Muscle of leg (tissue), 11 donors: ENCODE data around the gene GGNBP2. TPM values are rescaled to one million over a fixed set of nuclear protein-coding genes. Genes with fewer than 3 reads are reported as not detected.
"Not testable (repeated sequence)": the region's sequence is repeated elsewhere in the genome, so short reads cannot be mapped to it uniquely, and the experiment has no call there.

ENCODE experiments used
- DNase-seq: peaks from one replicate; pipeline ENCODE4 v3.0.0; 2013
- H3K27ac ChIP-seq: one replicate; pipeline ENCODE4 v1.5.1; 2013; ENCODE audit warnings: mild to moderate bottlenecking, low read length, control low read depth
- H3K27me3 ChIP-seq: one replicate; pipeline ENCODE4 v1.6.1; 2013; ENCODE audit warnings: low read length; ENCODE audit not compliant: control insufficient read depth, insufficient read depth
- H3K36me3 ChIP-seq: one replicate; pipeline ENCODE4 v1.6.1; 2013; ENCODE audit warnings: low read length; ENCODE audit not compliant: control insufficient read depth, insufficient read depth
- H3K4me1 ChIP-seq: one replicate; pipeline ENCODE4 v1.6.1; 2013; ENCODE audit warnings: low read length; ENCODE audit not compliant: control insufficient read depth, insufficient read depth
- H3K4me3 ChIP-seq: one replicate; pipeline ENCODE4 v1.5.1; 2013; ENCODE audit warnings: low read length, control low read depth
- H3K9me3 ChIP-seq: replicated peaks from 2 replicates; pipeline ENCODE4 v1.6.1; 2013; ENCODE audit warnings: low read depth, low read length; ENCODE audit not compliant: control insufficient read depth
- WGBS: methylation state at CpG from one replicate; pipeline ENCODE4 v1.1.5; 2013; ENCODE audit warnings: missing lambda C conversion rate; ENCODE audit not compliant: insufficient coverage; 5-methylcytosine and 5-hydroxymethylcytosine counted together
- polyA plus RNA-seq, 8 donors: library from polyadenylated mRNA; unstranded; fragments of 120-200 nt; gene quantifications; one replicate each; pipeline versions ENCODE4 v1.2.1 to v1.2.3, GENCODE V29; 2013; ENCODE audit warnings: inconsistent platforms in 1 of 8, low replicate concordance in 1 of 8; ENCODE audit not compliant: insufficient read length in 8 of 8, insufficient read depth in 1 of 8
- total RNA-seq: library from RNA; stranded (reverse); fragments of 120-200 nt; gene quantifications from one replicate; pipeline ENCODE4 v1.2.4, GENCODE V29; 2013

Gene GGNBP2
- total and polyA plus RNA-seq, 9 donors: 47.0 to 68.1 (median 53.5) TPM

- WGBS: 95% methylated on average over 6 of the region's 7 CpGs
- Histone ChIP-seq H3K27ac (no peak overlapping the region), H3K36me3 (peaks cover 79% of the 10 kb centered on the region), H3K9me3 (no peaks in the 10 kb centered on the region), H3K4me1 (peaks cover 4% of the 10 kb centered on the region), H3K4me3 (no peak overlapping the region), H3K27me3 (no peaks in the 10 kb centered on the region)
- no peak for DNase-seq
Measured at GRCh38 chr17:36503456-36504155, 41.1 kb upstream of the GGNBP2 start.

GRCh38 chr17:36504156-36504545 is 40.6 kb upstream of the GGNBP2 start:
- peaks cover 4% of the 10 kb centered on the region for H3K4me1 ChIP-seq
- DNase-seq: no peak
- no peaks in the 10 kb centered on the region for H3K9me3 ChIP-seq
- no peaks in the 10 kb centered on the region for H3K27me3 ChIP-seq
- no peak overlapping the region for H3K27ac ChIP-seq
- H3K4me3 ChIP-seq: no peak overlapping the region
- peaks cover 81% of the 10 kb centered on the region for H3K36me3 ChIP-seq
- 100% methylated on average over 1 of the region's 5 CpGs for WGBS

GRCh38 chr17:36505171-36505570 is 39.5 kb upstream of the GGNBP2 start:
- Histone ChIP-seq H3K4me1 (peaks cover 4% of the 10 kb centered on the region), H3K27ac (no peak overlapping the region), H3K4me3 (no peak overlapping the region), H3K27me3 (no peaks in the 10 kb centered on the region), H3K9me3 (no peaks in the 10 kb centered on the region), H3K36me3 (peaks cover 82% of the 10 kb centered on the region)
- 87% methylated on average over 8 of the region's 8 CpGs for WGBS
- DNase-seq: no peak

GRCh38 chr17:36506249-36506826 is 38.4 kb upstream of the GGNBP2 start:
- WGBS: 90% methylated on average over 3 of the region's 6 CpGs
- no peaks in the 10 kb centered on the region for H3K9me3 ChIP-seq
- DNase-seq: no peak
- no peak overlapping the region for H3K4me3 ChIP-seq
- no peaks in the 10 kb centered on the region for H3K27me3 ChIP-seq
- no peak overlapping the region for H3K27ac ChIP-seq
- no peaks in the 10 kb centered on the region for H3K4me1 ChIP-seq
- H3K36me3 ChIP-seq: peaks cover 85% of the 10 kb centered on the region

- H3K27me3 ChIP-seq: no peaks in the 10 kb centered on the region
- DNase-seq: no peak
- no peaks in the 10 kb centered on the region for H3K4me1 ChIP-seq
- no peaks in the 10 kb centered on the region for H3K9me3 ChIP-seq
- H3K4me3 ChIP-seq: no peak overlapping the region
- 94% methylated on average over 11 of the region's 11 CpGs for WGBS
- peaks cover 84% of the 10 kb centered on the region for H3K36me3 ChIP-seq
- H3K27ac ChIP-seq: no peak overlapping the region
Measured at GRCh38 chr17:36506831-36507230, 37.9 kb upstream of the GGNBP2 start.

- no peaks in the 10 kb centered on the region for H3K27me3 ChIP-seq
- DNase-seq: no peak
- H3K36me3 ChIP-seq: peaks cover 80% of the 10 kb centered on the region
- H3K27ac ChIP-seq: no peak overlapping the region
- H3K4me3 ChIP-seq: no peak overlapping the region
- H3K9me3 ChIP-seq: no peaks in the 10 kb centered on the region
- H3K4me1 ChIP-seq: no peaks in the 10 kb centered on the region
- no CpG with 5 or more reads among the region's 6 CpGs for WGBS
Measured at GRCh38 chr17:36507266-36507665, 37.5 kb upstream of the GGNBP2 start.

- DNase-seq, H3K4me3 ChIP-seq, H3K27me3 ChIP-seq, H3K4me1 ChIP-seq, H3K9me3 ChIP-seq, H3K27ac ChIP-seq: not testable (repeated sequence)
- peaks cover 76% of the 10 kb centered on the region for H3K36me3 ChIP-seq
- WGBS: 91% methylated on average over 1 of the region's 2 CpGs
Measured at GRCh38 chr17:36508439-36508838, 36.3 kb upstream of the GGNBP2 start.

- DNase-seq: no peak
- H3K9me3 ChIP-seq: no peaks in the 10 kb centered on the region
- peaks cover 69% of the 10 kb centered on the region for H3K36me3 ChIP-seq
- H3K4me3 ChIP-seq: no peak overlapping the region
- WGBS: 87% methylated on average over 6 of the region's 9 CpGs
- H3K27me3 ChIP-seq: no peaks in the 10 kb centered on the region
- no peak overlapping the region for H3K27ac ChIP-seq
- no peaks in the 10 kb centered on the region for H3K4me1 ChIP-seq
Measured at GRCh38 chr17:36509272-36509985, 35.3 kb upstream of the GGNBP2 start.

- no peak for DNase-seq
- Histone ChIP-seq H3K27ac (no peak overlapping the region), H3K36me3 (peaks cover 70% of the 10 kb centered on the region), H3K27me3 (no peaks in the 10 kb centered on the region), H3K4me3 (no peak overlapping the region), H3K4me1 (no peaks in the 10 kb centered on the region), H3K9me3 (no peaks in the 10 kb centered on the region)
- WGBS: 77% methylated on average over 14 of the region's 14 CpGs
Measured at GRCh38 chr17:36510636-36511035, 34.1 kb upstream of the GGNBP2 start.

- H3K9me3 ChIP-seq: no peaks in the 10 kb centered on the region
- WGBS: 100% methylated on average over 1 of the region's 6 CpGs
- no peak for DNase-seq
- no peak overlapping the region for H3K4me3 ChIP-seq
- no peak overlapping the region for H3K27ac ChIP-seq
- H3K4me1 ChIP-seq: no peaks in the 10 kb centered on the region
- H3K36me3 ChIP-seq: peaks cover 69% of the 10 kb centered on the region
- no peaks in the 10 kb centered on the region for H3K27me3 ChIP-seq
Measured at GRCh38 chr17:36511216-36511615, 33.5 kb upstream of the GGNBP2 start.
